SJSA1 (cell line): ENCODE results near the gene CALCOCO2. TPM values are rescaled to one million over a fixed set of nuclear protein-coding genes. Genes with fewer than 3 reads are reported as not detected.
"Not testable (repeated sequence)": the region's sequence is repeated elsewhere in the genome, so short reads cannot be mapped to it uniquely, and the experiment has no call there.

Experiments
- DNase-seq, 2 experiments: peaks; one replicate each; pipeline ENCODE4 v3.0.0-alpha.2; 2015 to 2020; ENCODE audit warnings: low spot score in 2 of 2, low read depth in 1 of 2
- H3K27ac ChIP-seq: fragments of 250-450 bp; sonication (Bioruptor Pico); 2 replicates; pipeline ENCODE4 v1.5.1; 2020; ENCODE audit warnings: mild to moderate bottlenecking, moderate library complexity
- H3K27me3 ChIP-seq: fragments of 250-450 bp; sonication (Bioruptor Pico); replicated peaks from 2 replicates; pipeline ENCODE4 v1.5.1; 2020; ENCODE audit warnings: mild to moderate bottlenecking, moderate library complexity
- H3K36me3 ChIP-seq: fragments of 250-450 bp; sonication (Bioruptor Pico); 2 replicates; pipeline ENCODE4 v1.5.1; 2020; ENCODE audit warnings: mild to moderate bottlenecking
- H3K4me1 ChIP-seq: fragments of 250-450 bp; sonication (Bioruptor Pico); replicated peaks from 2 replicates; pipeline ENCODE4 v1.6.1; 2021; ENCODE audit warnings: mild to moderate bottlenecking
- H3K4me3 ChIP-seq: fragments of 250-450 bp; sonication (Bioruptor Pico); 2 replicates; pipeline ENCODE4 v1.5.1; 2020; ENCODE audit warnings: mild to moderate bottlenecking
- H3K9me3 ChIP-seq: fragments of 250-450 bp; sonication (Bioruptor Pico); replicated peaks from 2 replicates; pipeline ENCODE4 v1.5.1; 2020; ENCODE audit warnings: mild to moderate bottlenecking
- total RNA-seq: library from RNA; depleted of rRNA; stranded (reverse); fragments of >200 nt; shearing (Covaris generic); gene quantifications from 2 replicates; pipeline ENCODE4 v1.2.3, GENCODE V29; 2014

Gene CALCOCO2
- total RNA-seq, 1 experiment from 2014 or later: 48.4 TPM

GRCh38 chr17:48842746-48843145 is 11.9 kb downstream of the CALCOCO2 start:
- Histone ChIP-seq H3K4me3 (no peak overlapping the region), H3K9me3 (no peaks in the 10 kb centered on the region), H3K27me3 (no peaks in the 10 kb centered on the region), H3K36me3 (peaks cover 35% of the 10 kb centered on the region), H3K4me1 (peaks cover 17% of the 10 kb centered on the region), H3K27ac (no peak overlapping the region)
- DNase-seq: no peak

DNA sequence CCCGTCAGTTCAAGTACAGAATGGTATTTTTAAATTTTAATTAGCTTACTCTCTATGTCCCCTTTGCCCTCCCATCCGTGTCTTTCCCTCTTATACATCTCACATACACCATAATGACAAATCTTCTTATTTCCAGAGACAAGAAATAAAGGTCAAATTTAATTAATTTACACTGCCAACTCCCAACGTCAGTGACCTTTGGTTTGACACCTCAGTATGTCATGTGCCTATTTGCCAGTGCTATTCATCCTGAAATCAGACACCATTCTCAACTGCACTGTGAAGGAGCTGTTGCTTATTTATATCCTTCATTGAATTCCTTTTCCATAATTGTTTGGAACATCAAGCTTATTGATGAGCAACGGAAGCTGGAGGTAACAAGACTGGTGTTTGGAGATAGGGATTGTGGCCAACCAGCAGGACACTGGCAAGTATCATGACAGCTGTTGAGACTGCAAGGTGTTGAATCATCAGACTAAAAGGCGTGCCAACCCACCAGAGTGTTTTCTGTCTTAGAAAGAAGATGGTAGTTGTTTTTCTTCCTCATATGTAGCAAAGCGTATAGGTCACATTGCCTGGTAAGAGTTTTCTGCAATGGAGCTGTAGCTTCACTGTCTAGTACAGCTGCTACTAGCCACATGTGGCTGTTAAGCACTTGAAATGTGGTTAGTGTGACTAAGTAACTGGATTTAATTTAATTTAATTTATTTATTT is 12.5 kb downstream of the CALCOCO2 start:
- peaks cover 17% of the 10 kb centered on the region for H3K4me1 ChIP-seq
- H3K27me3 ChIP-seq: no peaks in the 10 kb centered on the region
- H3K4me3 ChIP-seq: no peak overlapping the region
- DNase-seq: no peak
- H3K27ac ChIP-seq: no peak overlapping the region
- peaks cover 38% of the 10 kb centered on the region for H3K36me3 ChIP-seq
- H3K9me3 ChIP-seq: no peaks in the 10 kb centered on the region

- H3K4me1 ChIP-seq: no peaks in the 10 kb centered on the region
- no peak for DNase-seq
- H3K27me3 ChIP-seq: no peaks in the 10 kb centered on the region
- H3K27ac ChIP-seq: no peak overlapping the region
- no peaks in the 10 kb centered on the region for H3K9me3 ChIP-seq
- H3K4me3 ChIP-seq: no peak overlapping the region
- peaks cover 72% of the 10 kb centered on the region for H3K36me3 ChIP-seq
Measured at GRCh38 chr17:48850792-48851323, 20.0 kb downstream of the CALCOCO2 start.

GRCh38 chr17:48854774-48855476 is 24.1 kb downstream of the CALCOCO2 start:
- Histone ChIP-seq H3K36me3 (peaks cover 67% of the 10 kb centered on the region), H3K27me3 (no peaks in the 10 kb centered on the region), H3K9me3 (no peaks in the 10 kb centered on the region), H3K27ac (no peak overlapping the region), H3K4me1 (no peaks in the 10 kb centered on the region), H3K4me3 (no peak overlapping the region)
- DNase-seq: no peak

DNA sequence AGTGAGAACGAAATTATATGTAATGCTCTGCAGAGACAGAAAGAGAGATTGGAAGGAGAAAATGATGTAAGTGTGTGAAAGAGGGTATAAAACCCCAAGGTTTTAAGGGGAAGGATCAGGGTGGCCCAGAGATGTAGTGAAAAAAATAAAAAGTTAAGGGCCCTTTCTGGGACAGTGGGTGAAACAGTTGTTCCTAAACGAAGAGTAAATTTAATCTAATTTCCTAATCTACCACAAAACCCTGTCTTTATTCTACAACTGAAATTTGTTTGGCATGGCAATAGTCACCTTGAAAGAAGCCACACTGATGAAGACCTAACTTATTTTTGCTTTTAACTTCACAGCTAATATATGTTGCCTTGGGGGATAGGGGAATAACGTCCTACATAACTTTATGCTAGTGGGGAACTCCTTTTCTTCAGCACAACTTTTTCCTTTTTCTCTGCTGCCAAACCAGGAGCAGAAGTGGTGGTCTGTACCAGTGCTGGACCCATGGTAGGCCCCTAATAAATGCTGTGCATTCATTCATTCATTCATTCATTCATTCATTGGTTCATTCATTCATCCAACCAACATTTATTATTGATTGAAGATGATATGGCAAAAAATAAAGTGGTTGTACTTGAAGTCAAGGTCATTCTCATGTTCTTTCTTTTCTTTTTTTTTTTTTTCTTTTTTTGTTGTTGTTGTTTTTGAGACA is 25.4 kb downstream of the CALCOCO2 start:
- Histone ChIP-seq H3K27me3 (no peaks in the 10 kb centered on the region), H3K27ac (no peak overlapping the region), H3K36me3 (peaks cover 70% of the 10 kb centered on the region), H3K4me1 (no peaks in the 10 kb centered on the region), H3K9me3 (no peaks in the 10 kb centered on the region), H3K4me3 (no peak overlapping the region)
- no peak for DNase-seq

DNA sequence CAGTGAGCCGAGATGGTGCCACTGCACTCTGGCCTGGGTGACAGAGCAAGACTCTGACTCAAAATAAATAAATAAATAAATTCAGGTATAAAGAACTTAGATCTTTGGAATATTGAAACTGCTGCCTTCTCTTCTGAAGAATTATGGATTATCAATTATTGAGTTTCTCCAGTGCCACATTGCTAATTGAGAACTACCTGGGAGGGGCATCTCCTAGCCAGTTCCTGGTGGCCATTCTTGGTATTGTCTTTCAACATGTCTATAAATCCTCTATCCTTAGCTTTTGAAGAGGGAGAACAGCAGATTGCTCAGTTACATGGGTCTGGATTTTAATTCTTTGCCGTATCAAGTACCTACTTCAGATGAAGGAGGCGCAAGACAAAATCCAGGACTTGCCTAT is 29.2 kb downstream of the CALCOCO2 start:
- Histone ChIP-seq H3K27me3 (no peaks in the 10 kb centered on the region), H3K36me3 (peaks cover 72% of the 10 kb centered on the region), H3K4me1 (no peaks in the 10 kb centered on the region), H3K27ac (no peak overlapping the region), H3K9me3 (no peaks in the 10 kb centered on the region), H3K4me3 (no peak overlapping the region)
- DNase-seq: no peak

- no peak overlapping the region for H3K4me3 ChIP-seq
- no peaks in the 10 kb centered on the region for H3K9me3 ChIP-seq
- H3K27me3 ChIP-seq: no peaks in the 10 kb centered on the region
- no peak overlapping the region for H3K27ac ChIP-seq
- H3K36me3 ChIP-seq: peaks cover 68% of the 10 kb centered on the region
- no peaks in the 10 kb centered on the region for H3K4me1 ChIP-seq
- no peak for DNase-seq
Measured at GRCh38 chr17:48860456-48860855, 29.6 kb downstream of the CALCOCO2 start.

DNA sequence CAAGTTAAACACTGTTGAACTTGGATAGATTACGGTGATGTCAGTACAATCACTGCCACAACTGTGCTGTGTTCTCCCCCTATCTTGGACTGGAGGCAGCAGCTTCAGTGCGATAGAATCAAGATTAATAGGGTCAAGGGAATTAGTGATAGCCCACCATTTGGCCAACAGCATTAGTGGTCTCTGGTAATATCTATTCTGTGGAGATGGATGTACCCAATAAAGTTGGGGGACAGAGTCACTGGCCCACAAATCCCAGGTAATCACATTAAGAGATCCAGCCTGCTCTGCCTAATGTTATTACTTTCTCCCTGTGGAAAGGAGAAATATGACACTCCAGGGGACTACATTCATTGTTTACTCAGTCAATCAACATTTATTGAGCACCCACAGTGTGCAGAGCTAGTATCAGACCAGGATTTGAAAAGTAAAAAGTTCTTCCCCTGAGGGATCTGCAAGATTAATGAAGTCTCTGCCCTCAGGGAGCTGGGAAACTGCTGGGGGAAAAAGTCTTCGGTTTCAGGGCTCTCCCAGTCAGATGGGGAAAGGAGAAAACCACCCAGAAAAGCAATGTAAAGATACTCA is 38.2 kb downstream of the CALCOCO2 start:
- H3K4me3 ChIP-seq: no peak overlapping the region
- no peak for DNase-seq
- no peaks in the 10 kb centered on the region for H3K9me3 ChIP-seq
- no peak overlapping the region for H3K27ac ChIP-seq
- peaks cover 16% of the 10 kb centered on the region for H3K4me1 ChIP-seq
- H3K36me3 ChIP-seq: peaks cover 7% of the 10 kb centered on the region; the same call in 1 of the 2 replicates
- 0 out of 2 replicates have a peak, but pooled peaks cover 6% of the 10 kb centered on the region for H3K27me3 ChIP-seq

DNA sequence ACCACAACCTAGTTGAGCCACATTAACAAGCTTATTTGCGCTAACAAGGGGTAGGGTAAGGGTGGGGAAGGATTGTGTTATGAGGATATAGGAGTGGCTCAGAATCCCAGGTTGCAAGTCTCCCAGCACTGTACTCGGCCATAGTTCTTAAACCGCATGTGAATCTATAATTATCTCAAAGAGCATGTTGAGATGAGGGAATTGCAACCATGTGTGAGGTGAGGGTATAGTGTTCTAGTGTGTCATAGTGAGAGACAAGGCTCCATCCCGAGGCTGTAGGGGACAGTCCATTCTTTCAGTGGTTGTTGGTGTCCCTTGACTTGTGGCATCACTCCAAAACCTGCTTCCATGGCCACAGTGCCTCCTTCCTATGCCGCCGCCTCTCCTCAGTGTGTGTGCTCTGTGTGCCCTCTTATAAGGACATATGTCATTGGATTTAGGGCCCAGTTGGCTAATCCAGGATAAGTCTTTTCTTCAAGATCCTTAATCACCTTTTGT is 39.0 kb downstream of the CALCOCO2 start:
- Histone ChIP-seq H3K9me3 (no peaks in the 10 kb centered on the region), H3K27me3 (0 out of 2 replicates have a peak, but pooled peaks cover 6% of the 10 kb centered on the region), H3K4me1 (peaks cover 16% of the 10 kb centered on the region), H3K36me3 (no peaks in the 10 kb centered on the region; the same call in 1 of the 2 replicates), H3K4me3 (no peak overlapping the region), H3K27ac (no peak overlapping the region)
- DNase-seq: no peak

DNA sequence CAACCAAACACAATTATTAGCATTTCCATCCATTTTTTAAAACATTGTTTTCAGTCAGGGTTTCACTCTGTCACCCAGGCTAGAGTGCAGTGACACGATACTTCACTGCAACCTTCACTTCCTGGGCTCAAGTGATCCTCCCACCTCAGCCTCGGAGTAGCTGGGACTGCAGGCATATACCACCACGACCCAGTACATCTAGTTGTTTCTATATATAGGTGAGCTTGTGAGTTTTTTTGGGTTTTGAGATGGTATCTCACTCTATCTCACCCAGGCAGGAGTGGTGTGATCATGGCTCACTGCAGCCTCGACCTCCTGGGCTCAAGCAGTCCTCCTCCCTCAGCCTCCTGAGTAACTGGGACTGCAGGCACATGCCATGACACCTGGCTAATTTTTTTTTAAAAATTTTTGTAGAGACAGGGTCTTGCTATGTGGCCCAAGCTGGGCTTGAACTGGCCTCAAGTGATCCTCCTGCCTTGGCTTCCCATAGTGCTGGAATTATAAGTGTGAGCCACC is 40.3 kb downstream of the CALCOCO2 start:
- Histone ChIP-seq H3K4me3 (no peak overlapping the region), H3K27me3 (0 out of 2 replicates have a peak, but pooled peaks cover 6% of the 10 kb centered on the region), H3K9me3 (no peaks in the 10 kb centered on the region), H3K4me1 (peaks cover 16% of the 10 kb centered on the region), H3K27ac (no peak overlapping the region), H3K36me3 (no peaks in the 10 kb centered on the region)
- DNase-seq: no peak

- no peaks in the 10 kb centered on the region for H3K36me3 ChIP-seq
- no peaks in the 10 kb centered on the region for H3K9me3 ChIP-seq
- H3K27ac ChIP-seq: no peak overlapping the region
- H3K27me3 ChIP-seq: 0 out of 2 replicates have a peak, but pooled peaks cover 8% of the 10 kb centered on the region
- no peak for DNase-seq
- no peak overlapping the region for H3K4me3 ChIP-seq
- peaks cover 16% of the 10 kb centered on the region for H3K4me1 ChIP-seq
Measured at GRCh38 chr17:48871551-48872351, 40.9 kb downstream of the CALCOCO2 start.

DNA sequence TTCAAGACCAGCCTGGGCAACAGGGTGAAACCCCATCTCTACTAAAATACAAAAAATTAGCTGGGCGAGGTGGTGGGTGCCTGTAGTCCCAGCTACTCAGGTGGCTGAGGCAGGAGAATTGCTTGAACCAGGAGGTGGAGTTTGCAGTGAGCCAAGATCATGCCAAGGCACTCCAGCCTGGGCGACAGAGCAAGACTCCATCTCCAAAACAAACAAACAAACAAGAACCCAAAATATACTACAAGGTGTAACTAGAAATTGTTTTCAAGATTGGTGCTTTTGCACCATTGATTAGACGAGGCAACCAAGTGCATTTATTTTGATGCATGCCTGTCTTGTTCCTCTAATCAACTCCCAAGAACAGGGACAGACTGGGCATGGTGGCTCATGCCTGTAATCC is 41.6 kb downstream of the CALCOCO2 start:
- not testable (repeated sequence) for H3K4me3 ChIP-seq, H3K9me3 ChIP-seq, DNase-seq, H3K27ac ChIP-seq, H3K36me3 ChIP-seq
- H3K4me1 ChIP-seq: peaks cover 16% of the 10 kb centered on the region
- 0 out of 2 replicates have a peak, but pooled peaks cover 11% of the 10 kb centered on the region for H3K27me3 ChIP-seq
